ENCODE data around the gene SPOP. TPM values are rescaled to one million over a fixed set of nuclear protein-coding genes. Genes with fewer than 3 reads are reported as not detected.
A peak's percentile ranks its signal among the peaks of the same experiment; 100 is the strongest.

Gene SPOP
- total RNA-seq, 1 donor from 2014 or later, result 142 TPM

DNA sequence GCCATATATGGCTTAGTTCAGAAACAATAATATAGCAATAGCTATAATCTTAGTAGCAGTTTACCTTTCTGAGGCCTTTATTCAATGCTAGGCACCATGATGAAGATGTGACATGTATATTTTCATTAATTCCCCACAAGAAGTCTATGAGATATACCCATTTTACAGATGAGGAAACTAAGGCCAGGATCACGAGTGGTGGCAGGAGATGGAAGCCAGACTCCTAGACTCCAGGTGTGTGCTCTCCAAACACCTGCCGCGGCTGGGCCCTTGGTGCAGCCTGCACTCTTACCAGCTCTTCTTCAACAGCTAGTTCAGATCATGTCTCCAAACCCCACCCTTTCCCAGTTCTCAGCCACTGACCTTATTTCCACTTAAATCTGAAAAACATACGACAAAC, 87.0 kb downstream of the SPOP start:
- no peak for FAIRE-seq
- DNase-seq (ENCODE audit: low spot score in 2 of 2), result no peak

- no peak for DNase-seq (ENCODE audit: low spot score in 2 of 2)
- no peak for FAIRE-seq
These were observed 88.3 kb downstream of the SPOP start for GRCh38 chr17:49589577-49589927.

- DNase-seq (ENCODE audit: low spot score in 2 of 2) (no peak), FAIRE-seq (no peak)
These were observed 88.9 kb downstream of the SPOP start for GRCh38 chr17:49588726-49589576.

GRCh38 chr17:49588312-49588711, 89.6 kb downstream of the SPOP start:
- FAIRE-seq, result no peak
- DNase-seq (ENCODE audit: low spot score in 2 of 2), result no peak

DNA sequence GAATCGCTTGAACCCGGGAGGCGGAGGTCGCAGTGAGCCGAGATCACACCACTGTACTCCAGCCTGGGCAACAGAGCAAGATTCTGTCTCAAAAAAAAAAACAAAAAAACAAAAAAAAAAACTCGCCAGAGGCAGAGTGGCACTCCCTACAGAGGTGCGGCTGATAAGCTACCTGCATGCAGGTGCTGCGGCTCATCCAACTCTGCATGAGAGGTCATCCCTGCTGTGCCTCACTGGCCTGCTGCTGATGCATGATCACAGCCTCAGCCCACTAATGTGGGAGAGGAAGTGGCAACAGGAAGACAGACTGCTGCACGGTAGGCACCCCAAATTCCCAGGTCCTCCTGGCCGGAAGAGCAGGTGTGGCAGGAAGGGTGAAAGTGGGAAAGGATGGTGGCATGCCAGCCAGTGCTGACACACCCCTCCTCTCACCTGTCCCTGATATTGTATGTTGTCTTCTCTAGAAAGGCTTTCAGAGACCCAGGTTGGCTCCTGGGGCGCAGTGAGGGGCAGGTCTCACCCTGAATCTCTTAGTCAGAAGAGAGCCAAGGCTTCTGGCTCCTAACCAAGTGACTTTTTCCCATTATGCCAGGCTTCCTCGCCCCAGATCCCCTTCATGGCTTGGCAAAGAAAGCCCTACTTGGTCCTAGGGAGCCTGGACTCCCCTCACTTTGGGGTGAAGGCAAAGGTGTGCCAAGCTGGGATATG, 90.4 kb downstream of the SPOP start:
- DNase-seq (ENCODE audit: low spot score in 2 of 2), result no peak
- FAIRE-seq, result no peak

GRCh38 chr17:49585422-49586027, 92.4 kb downstream of the SPOP start:
- DNase-seq (ENCODE audit: low spot score in 2 of 2) (no peak), FAIRE-seq (no peak)

- no peak for FAIRE-seq
These were observed 94.0 kb downstream of the SPOP start for GRCh38 chr17:49583889-49584288.

GRCh38 chr17:49583226-49583625, 94.7 kb downstream of the SPOP start:
- no peak for DNase-seq (ENCODE audit: low spot score in 2 of 2)
- no peak for FAIRE-seq

More at GRCh38 chr17:49583889-49584288, 94.0 kb downstream of the SPOP start:
- DNase-seq (ENCODE audit: low spot score in 2 of 2), result no peak

DNA sequence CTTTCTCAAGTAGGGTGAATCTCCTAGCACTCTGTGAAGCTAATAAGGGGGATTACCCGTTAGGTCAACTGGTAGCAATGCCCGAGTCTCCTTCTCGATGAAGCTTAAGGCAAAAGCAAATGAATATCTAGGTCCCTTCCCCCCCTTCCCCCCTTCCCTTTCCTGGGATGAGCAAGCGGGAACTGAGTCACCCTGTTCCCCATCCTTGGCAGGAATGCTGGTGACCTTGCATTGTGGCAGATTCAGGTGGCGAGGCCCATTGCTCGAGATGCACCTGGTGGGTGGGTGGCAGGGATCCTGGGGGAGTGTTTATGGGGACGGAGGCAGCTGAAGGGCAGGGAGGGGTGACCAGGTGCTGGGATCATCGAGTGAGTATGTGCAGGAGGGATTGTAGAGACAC, 95.1 kb downstream of the SPOP start:
- FAIRE-seq (no peak), DNase-seq (ENCODE audit: low spot score in 2 of 2) (no peak)

- DNase-seq (ENCODE audit: low spot score in 2 of 2) (no peak), FAIRE-seq (no peak)
These were observed 95.7 kb downstream of the SPOP start for GRCh38 chr17:49582055-49582722.

GRCh38 chr17:49581648-49581998, 96.3 kb downstream of the SPOP start:
- DNase-seq (ENCODE audit: low spot score in 2 of 2) (no peak), FAIRE-seq (no peak)

GRCh38 chr17:49580981-49581647, 96.8 kb downstream of the SPOP start:
- no peak for FAIRE-seq
- DNase-seq (ENCODE audit: low spot score in 2 of 2), result no peak

- DNase-seq (ENCODE audit: low spot score in 2 of 2) (no peak), FAIRE-seq (no peak)
These were observed 97.7 kb downstream of the SPOP start for GRCh38 chr17:49580055-49580721.

- DNase-seq (ENCODE audit: low spot score in 2 of 2), result no peak
- FAIRE-seq, result no peak
These were observed 98.4 kb downstream of the SPOP start for GRCh38 chr17:49579522-49579921.

DNA sequence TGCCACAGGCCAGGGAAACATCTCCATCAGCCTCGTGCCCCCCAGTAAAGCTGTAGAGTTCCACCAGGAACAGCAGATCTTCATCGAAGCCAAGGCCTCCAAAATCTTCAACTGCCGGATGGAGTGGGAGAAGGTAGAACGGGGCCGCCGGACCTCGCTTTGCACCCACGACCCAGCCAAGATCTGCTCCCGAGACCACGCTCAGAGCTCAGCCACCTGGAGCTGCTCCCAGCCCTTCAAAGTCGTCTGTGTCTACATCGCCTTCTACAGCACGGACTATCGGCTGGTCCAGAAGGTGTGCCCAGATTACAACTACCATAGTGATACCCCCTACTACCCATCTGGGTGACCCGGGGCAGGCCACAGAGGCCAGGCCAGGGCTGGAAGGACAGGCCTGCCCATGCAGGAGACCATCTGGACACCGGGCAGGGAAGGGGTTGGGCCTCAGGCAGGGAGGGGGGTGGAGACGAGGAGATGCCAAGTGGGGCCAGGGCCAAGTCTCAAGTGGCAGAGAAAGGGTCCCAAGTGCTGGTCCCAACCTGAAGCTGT, 98.9 kb downstream of the SPOP start:
- FAIRE-seq, result no peak
- DNase-seq (ENCODE audit: low spot score in 2 of 2), result peak in 1 of 2 donors; percentile 12

GRCh38 chr17:49578414-49578813, 99.5 kb downstream of the SPOP start:
- DNase-seq (ENCODE audit: low spot score in 2 of 2), result peak in 1 of 2 donors; percentile 17
- FAIRE-seq, result no peak

DNA sequence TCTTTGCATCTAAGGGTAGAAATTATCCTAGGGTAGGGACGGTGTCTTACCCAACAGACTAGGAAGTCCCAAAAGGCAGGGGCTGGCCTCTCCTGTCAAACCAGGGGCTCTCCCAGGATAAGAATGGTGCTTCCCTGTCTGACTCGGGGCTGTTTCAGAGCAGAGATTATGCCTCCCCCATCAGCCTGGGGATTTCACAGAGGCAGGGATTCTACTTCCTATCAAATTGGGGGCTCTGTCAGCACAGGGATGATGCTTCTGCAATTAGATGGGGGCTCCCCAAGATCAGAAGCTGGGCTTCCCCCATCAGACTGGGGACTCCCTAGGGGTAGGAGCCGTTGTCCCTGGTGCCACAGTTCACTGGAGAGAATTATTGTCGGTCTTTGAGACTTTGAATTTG, 99.9 kb downstream of the SPOP start:
- DNase-seq (ENCODE audit: low spot score in 2 of 2), result peak in 1 of 2 donors; percentile 37
- no peak for FAIRE-seq

- no peak for FAIRE-seq
- peak in 1 of 2 donors; percentile 22 for DNase-seq (ENCODE audit: low spot score in 2 of 2)
These were observed 100.3 kb downstream of the SPOP start for GRCh38 chr17:49577650-49577934.

DNA sequence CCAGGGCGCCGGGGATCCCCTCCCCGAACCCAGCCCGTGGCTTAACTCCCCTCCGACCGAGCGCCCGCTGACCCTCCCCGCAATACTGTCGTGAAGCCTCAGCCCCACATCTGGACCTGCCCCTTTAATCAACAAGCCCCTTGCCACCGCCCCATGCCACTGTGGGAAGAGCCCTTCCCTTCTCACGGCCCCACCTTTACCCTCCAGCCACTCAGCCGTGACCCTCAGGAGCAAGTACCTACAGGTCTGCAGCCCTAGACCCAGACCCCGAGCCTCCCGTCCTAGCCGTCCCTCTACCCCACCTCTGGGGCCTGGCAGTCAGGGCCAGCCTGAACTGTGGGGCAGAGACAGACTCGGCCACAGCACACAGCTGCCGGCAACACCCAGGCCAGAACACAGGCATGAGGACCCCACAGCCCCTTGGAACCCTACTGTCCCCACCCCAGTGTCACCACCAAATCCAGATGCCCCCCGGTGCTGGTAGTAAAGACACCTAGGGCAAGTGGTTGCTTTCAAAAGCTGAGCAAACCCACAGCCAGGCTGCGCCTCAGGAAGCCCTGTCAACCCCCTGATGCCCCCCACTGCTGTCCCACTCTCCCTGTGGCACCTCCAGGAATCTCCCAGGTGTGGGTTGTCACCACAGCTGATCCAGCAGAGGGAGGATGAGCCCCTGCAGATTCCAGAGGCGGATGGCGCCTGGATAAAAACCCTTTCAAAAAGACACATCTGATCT, 100.8 kb downstream of the SPOP start:
- FAIRE-seq (no peak), DNase-seq (ENCODE audit: low spot score in 2 of 2) (no peak)

Data from frontal cortex (tissue), 4 donors.